ENCODE measurements around the gene TPD52L1.

TPD52L1 gene

DNA sequence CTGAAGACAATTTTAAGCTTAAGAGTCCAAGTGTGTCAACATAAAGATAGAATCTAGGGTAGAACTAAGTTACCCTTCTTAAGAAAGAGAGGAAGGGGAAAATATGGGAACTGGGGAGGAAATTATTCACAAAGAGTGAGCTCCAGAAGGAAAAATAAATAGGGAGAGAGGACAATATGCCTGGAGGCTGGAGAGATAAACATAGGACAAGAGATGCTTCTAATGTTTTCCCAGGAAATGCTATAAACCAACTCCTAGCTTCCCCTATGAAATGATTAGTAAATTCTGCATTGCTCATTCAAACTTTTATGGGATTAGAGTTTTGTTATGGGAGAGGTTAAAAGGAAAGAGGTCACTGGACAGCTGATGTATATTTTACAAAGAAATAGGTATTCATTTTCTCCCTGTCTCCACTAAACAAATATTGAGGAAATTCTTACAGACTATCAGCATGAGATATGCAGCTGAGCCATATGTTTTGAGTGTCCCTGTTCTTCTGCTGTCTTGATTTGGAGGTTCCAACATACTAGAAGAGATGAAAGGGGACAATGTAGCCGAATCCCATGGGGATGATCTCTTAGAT lies 22.0 kb downstream of the TPD52L1 start:
- no peak for DNase-seq (ENCODE audit: low read depth in 2 of 2)

DNA sequence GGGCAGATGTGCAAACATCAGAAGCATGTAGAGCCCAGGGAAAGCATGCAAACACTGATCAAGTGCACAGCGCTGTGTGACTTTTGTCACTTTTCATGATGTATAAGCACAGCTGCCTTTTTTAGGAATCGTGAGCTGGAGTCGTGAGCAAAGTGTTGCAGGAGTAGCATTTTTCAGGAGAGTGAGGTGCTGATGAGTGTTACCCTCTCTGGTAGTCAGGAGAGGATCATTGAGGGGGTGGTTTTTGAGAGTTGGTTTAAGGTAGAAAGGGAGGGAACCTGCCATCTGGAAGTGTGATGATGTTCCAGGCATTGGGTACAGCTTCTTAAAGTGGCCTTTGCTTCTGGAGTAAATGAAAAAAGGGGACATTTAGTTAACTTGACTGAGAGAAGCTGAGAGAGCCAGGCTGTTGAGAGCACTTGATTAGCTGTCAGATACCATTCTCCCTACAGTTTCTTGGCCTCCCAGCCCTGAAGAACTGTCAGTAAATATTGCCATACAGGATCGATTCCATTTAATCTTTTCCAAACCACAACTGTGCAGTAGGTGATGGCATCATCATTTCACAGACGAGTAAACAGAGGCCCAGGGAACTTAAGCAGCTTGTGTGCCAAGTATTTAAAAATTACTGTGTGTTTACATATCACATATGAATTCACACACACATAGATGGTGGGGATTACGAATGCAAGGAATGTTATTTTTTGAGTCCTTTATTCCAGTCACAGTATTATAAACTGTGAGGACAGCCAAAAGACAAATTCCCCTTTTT lies 28.9 kb downstream of the TPD52L1 start:
- DNase-seq (ENCODE audit: low read depth in 2 of 2): no peak

DNA sequence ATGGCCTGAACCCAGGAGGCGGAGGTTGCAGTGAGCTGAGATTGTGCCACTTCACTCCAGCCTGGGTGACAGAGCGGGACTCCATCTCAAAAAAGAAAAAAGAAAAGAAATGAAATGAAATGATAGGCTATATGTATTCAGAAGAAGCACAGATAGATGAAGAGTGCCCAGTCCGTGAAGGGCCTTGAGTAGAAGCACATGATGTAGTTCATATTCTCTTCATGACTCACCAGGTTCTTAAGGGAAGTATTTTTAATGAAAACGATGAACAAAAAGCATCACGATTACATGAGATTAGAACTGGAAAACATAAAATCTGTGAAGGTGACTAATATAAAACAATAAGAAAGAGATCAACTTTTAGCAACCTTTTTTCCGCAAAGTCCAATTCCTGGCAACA lies 29.8 kb downstream of the TPD52L1 start:
- DNase-seq (ENCODE audit: low read depth in 2 of 2): no peak

DNA sequence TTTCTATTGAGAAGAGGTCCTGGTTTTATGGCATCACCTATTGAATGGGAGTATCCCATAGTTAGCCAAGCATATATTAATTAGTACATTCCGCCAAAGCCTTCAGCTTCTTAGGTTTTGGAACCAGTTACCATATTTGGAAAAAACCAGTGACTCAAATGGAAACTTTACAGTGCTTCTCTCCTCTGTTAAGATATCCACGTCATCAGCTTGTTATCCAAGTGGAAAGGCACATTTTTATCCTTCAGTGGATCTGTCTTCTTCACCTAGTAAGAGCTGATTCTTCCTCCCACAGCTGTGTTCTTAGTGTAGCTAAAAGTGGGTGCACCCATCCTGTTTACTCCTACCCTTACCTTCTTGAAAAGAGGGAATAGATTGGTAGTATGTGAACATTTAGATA lies 34.5 kb downstream of the TPD52L1 start:
- no peak for DNase-seq (ENCODE audit: low read depth in 2 of 2)

DNA sequence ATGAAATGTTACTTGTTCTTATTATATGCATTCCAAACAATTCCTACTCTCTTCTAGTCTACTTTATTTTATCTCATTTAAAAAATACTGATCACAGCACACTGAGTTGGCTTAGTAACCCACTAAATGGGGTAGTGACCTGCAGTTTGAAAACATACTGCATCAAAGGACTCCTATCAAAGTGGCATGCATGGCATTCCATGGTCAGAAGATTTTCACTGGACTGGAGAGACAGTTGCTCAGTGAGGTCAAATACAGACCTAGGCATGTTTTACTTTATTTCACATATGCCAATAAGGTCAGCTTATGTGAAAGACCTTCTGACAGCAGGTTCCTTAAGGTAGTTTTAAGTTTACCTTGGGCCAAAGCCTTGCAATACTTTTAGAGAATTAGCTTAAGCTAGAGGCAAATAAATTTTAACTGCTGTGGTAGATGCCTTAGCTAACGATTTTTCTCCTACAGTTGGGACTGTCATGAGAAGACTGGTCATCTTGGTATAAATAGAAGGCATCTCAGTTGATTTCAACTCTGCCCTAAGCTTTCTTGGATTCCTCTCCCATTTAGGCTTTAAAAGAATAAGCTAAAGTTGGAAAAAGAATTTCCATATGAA lies 35.1 kb downstream of the TPD52L1 start:
- no peak for DNase-seq (ENCODE audit: low read depth in 2 of 2)

DNA sequence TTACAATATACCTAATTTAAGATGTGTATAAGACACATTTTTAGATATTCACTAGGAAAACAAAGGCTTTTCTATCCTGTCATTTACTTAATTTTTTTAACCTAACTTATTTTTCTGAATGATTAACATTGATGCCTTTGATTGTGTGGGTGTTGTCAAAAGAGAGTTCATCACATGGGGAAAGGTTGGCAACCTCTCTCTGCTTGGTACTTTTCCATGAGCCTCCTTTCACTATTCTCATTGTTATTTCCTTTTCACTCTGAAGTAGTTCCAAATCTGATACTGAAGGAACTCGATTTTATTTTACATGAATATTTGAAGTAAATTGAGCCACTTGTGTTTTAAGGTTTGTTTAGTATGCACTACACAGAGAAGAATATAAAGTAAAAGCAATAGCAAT lies 35.9 kb downstream of the TPD52L1 start:
- no peak for DNase-seq (ENCODE audit: low read depth in 2 of 2)

DNA sequence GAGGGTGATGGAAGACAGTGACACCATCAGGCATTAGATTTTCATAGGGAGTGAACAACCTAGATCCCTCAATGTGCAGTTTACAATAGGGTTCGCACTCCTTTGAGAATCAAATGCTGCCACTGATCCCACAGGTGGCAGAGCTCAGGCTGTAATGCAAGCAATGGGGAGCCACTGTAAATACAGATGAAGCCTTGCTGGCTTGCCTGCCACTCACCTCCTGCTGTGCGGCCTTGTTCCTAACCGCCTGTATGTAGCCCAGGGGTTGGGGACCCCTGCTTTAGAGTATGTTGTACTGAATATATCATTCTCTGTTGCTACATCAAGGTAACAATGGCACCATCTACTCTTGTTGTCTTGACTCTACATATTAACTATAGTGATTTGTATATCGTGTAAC lies 37.1 kb downstream of the TPD52L1 start:
- DNase-seq (ENCODE audit: low read depth in 2 of 2): no peak

DNA sequence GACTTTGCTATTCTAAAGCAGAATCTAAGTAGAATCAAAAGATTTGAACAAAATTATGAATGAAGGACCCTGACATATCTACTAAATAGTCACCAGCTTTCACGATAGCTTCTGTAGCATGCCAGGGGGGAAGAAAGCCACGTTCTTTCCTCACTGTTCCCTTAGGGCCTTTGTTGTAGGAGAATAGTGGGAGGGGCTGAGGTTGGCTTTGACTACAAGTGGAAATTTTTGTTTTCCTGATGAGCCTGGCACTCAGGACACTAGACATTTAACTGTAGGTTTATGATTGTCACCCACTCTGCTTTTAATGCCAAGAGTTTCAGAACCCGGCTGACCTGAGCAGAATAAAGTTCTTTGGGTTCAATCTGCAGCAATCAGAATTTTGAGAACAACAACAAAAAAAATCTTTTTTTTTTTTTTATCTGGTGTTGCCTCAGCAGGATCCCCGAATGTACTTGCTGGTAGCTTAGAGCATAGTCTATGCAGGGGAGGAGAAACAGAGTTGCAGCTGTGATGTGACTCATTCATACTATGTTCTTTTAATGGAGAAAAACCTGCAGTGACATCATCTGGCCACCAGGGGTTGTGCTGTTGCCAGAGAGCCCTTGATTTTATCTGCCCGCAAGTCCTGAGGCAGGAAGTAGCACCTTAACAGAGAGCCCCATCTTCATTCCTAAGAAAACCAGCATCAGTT lies 38.5 kb downstream of the TPD52L1 start:
- peak; percentile 12 to 14 for DNase-seq (ENCODE audit: low read depth in 2 of 2)

DNA sequence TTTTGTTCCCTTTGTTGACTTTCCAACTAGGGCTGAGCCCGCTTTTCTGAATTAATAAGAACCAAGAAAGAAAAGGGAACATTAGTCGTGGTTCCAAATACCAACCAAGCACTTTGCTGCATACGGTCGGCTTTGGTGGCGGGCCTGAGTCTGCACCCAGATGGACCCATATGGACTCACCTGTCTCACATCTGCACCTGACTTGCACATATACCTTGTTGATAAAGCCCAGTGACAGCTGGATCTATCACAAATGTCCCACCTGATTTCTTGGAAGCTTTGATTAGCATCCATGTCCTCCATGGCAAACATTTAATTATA lies 39.0 kb downstream of the TPD52L1 start:
- no peak for DNase-seq (ENCODE audit: low read depth in 2 of 2)

DNA sequence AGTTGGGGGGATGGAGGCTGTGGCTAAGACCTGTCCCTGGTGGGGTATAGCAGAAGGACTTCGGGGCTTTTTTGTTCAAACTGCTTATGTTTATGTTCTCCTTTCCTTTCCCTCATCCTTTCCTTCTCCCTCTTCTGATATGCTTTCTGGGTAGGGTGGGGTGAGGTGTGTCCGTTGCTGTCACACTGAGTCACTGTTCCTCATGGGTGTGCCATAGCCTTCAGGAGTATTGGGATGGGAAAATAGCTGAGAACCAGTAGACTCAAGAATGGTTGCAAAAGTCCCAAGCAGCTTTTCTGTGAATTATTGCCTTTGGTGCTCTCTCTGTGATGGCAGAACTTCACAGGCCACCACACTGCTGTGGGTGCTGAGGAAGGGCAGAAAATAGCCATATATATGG lies 39.6 kb downstream of the TPD52L1 start:
- DNase-seq (ENCODE audit: low read depth in 2 of 2): no peak

DNA sequence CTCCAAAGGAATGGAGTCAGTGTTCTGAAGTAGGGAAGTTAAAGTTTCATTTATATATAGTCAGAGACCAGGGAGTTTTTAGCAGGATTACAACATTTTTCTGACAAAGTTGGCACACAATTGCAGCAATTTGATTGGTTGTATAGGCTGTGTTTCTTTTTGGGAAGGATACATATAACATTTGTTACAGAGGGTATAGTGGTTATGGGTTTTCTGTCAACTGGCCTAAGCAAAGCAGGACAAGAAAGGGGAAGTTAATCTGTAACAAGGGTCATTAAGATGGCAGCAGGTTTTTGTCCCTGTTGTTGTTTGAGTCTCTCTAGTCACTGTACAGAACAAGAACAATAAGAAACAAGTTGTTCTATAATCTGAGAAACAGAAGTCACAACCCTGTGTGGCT lies 41.4 kb downstream of the TPD52L1 start:
- DNase-seq (ENCODE audit: low read depth in 2 of 2): no peak

DNA sequence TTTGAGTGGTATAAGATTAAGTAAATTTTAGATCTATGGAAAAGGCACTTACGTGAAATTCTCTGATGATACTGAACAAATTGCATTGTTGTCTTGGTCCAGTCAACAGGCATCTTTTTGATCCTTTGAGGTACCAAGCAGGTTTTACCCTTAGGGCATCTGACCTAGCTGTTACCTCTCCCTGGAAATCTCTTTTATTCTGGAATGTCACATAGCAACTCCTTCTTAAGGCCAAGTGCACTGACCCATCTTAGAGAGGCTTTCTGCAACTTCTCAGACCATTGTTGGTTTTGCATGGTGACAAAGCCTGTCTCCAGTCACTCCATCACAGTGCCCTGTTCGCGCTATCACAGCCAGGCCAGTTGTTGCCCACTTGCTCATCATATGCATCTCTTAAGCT lies 42.0 kb downstream of the TPD52L1 start:
- no peak for DNase-seq (ENCODE audit: low read depth in 2 of 2)

DNA sequence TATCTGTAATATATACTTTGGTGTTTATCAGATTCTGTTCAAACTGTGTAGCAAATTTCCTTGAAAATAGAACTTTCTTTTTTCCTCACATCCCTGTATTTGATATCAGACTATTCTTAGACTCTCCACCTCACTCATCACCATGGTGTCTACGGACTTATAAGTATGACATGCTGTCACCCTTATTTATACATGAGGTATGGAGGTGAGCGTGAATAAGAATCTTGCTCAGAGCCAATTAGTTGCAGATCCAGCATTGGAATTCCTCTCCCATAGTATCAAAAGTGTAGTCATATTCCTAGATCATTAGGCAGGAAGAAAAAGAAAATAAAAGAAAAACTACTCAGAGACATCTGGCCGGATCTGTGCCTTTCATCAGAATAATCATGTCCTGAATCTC lies 43.0 kb downstream of the TPD52L1 start:
- DNase-seq (ENCODE audit: low read depth in 2 of 2): no peak

DNA sequence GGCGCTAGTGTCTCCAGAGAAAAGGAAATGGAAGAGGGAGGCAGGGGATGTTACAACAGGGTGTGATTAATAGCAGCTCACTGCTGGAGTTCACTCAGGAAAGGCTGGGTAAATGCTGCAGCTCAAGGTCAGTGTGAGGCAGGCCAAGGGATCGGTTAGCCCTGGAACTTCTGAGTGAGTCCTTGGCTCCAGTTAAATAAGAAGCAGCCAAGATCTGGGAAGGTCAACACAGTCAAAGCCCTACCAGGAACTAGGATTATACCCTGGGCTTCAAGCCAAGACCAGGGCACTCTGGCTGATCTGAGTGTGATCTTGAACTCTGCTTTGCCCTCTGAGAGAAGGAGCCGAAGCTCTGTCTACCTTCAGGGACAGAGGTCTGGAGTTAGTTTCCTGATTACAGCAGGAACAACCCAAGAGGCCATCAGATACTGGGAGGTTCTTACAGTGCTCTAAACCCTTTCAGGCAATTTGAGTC lies 44.3 kb downstream of the TPD52L1 start:
- no peak for DNase-seq (ENCODE audit: low read depth in 2 of 2)

DNA sequence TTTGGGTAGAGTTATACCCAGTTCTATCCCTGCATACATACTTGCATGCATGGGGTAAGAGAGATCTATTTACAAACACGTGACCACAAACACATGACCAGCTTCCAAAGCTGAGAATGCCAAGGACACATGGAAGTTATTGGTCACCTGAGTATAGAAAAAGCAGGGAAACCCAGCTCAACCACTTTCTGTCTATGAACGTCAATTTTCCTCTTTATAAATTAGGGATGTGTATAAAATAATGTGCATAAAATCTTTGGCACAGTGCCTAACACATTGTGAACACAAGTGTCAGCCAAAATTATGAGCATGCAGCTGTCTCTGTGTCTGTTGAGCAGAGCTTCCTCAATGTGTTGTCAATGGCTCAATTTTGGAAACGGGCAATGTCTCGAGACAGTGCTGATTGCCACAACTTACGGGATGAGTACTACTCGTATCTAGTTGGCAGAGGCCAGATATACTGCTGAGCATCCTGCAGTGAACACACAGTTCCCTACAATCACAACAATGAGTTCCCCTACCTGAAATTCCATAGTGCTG lies 44.9 kb downstream of the TPD52L1 start:
- DNase-seq (ENCODE audit: low read depth in 2 of 2): no peak

DNA sequence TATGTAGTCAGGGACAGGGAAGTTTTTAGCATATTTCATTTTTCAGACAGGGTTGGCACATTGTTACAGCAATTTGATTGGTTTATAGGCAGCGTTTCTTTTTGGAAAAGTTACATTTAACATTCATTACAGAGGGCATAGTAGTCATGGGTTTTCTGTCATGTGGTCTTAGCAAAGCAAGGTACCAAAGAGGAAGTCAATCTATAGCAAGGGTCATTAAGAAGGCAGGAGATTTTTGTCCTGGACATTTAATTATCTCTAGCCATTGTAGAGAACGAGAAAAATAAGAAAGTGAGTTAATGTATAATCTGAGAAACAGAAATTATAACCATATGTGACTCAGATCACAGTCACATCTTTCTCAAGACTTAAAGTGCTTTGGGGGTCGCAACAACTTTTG lies 47.4 kb downstream of the TPD52L1 start:
- DNase-seq (ENCODE audit: low read depth in 2 of 2): no peak

DNA sequence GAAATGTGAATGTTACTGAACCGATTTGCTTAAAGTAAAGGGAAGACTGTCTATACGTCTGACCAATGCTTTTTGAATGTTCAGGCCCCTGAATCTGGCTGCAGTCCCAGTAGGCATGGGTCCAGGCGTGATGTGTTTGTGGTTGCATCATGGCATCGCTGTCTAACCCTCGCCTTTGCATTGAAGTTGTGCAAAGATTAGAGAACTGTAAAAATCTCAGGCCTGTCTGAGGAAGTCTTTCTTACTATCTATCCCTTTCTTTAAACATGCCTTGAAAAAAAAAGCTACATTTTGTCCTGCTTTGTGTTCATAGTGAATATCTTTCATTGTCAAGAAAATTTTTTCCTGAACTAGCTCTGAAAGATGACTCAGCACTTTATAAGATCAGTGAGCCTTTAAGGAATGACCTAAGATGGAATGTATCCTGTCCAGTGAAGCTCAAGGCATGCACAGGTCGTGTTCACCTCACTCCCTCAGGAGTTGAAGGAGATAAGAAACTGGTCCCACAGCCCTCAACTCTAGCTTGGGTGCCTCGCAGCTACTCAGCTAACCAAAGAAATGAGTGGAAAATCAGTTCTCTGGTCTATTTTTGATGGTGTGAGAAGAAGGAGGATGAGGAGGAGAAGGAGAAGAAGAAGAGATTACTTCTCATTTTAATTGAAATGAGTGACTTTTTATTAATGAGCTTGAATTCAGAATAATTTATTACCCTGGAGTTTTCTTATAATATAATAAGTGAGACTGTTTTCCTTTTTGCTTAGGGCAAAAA lies 48.6 kb downstream of the TPD52L1 start:
- DNase-seq (ENCODE audit: low read depth in 2 of 2): no peak

DNA sequence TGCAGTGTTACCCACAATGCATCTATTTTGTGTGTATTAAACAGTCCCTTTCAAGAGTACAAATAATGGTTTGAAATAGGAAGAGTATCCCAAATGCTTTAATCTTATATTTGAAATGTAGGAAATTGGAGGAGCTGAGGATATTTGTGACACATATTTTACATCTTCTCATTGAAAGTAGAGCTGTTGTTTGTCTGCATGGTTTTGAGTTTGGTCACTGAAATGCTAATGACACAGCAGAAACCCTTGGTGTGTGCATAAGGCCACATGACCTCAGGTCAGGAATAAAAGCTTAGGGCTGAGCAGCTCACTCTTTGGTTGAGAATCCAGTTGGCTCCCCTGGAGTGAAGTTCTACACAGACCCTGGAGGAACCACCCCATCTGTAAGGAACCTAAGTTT lies 49.8 kb downstream of the TPD52L1 start:
- no peak for DNase-seq (ENCODE audit: low read depth in 2 of 2)

DNA sequence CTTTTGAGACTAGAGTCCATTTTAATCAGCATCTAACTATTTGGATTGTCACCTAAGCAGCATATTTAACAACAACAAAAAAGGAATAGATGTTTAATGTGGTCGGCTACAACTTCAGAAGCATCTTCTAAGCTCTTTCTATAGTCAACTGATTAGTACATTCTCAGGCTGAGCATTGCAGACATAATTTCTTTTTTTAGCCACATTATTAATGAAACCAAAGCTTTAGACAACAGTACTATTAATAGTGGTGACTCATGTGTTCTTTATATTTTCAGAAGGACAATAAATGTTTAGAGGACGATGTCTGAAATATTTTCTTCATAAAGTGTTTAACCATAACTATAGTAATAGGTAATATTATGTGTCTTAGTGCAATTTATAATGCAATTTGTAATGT lies 52.4 kb downstream of the TPD52L1 start:
- DNase-seq (ENCODE audit: low read depth in 2 of 2): no peak

DNA sequence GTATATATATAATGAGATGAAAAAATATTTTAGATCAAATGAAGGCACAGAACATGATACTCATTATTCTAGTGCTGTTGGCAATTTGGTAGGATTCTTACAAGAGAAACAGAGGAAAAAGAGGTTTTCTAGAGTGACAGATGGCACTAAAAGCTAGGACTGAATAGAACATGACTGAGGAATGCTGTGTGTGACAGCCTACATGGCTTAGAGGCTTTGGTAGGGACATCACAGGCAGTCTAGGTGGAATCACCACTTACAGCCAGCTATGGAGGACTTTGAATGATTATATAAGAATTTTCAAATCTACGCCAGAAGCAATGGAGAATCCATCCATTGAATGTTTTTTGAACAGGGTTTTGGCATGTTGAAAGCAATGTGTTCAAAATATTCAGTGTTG lies 52.8 kb downstream of the TPD52L1 start:
- DNase-seq (ENCODE audit: low read depth in 2 of 2): no peak

DNA sequence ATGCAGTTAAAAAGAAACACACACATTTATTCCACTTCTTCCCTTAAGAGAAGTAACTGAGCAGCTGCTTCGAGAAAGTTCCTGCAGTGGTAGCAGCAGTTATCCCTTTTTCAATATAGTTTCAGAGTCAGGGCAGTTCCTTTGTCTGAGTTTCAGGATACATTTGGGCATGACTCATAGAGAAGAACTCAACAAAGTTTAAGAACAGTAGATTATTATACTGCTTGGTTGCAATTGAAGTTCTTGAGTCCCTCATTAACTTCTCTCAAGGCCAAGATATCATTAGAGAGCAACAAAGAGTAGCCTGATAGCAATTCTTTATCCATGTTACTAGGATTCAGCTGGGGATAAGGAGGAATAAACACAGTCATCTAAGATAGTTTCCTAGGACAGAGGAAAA lies 54.4 kb downstream of the TPD52L1 start:
- no peak for DNase-seq (ENCODE audit: low read depth in 2 of 2)

Data from stimulated activated CD8-positive, alpha-beta memory T cell treated with anti-CD3 and anti-CD28 coated beads, Interleukin-2, amount 100 ng/mL, for 1 hour (primary cell).